A549 (cell line): ENCODE results near the gene SLC16A9. TPM values are rescaled to one million over a fixed set of nuclear protein-coding genes. Genes with fewer than 3 reads are reported as not detected.

Experiments used
- ATAC-seq, 2 experiments: fragments of 200-7000 bp in 1 of 2; fragments of >200 bp in 1 of 2; cut with Nextera tagmentation in 1 of 2; cut with Tn5 transposase in 1 of 2; 3 replicates each; pipeline versions ENCODE4 v1.8.0 to v1.9.1; 2018 to 2020; ENCODE audit warnings: mild to moderate bottlenecking in 1 of 2, moderate library complexity in 1 of 2
- CTCF ChIA-PET: fragments of 300-600 bp; sonication (Branson Sonifier 250); formaldehyde crosslinking; extraction: SDS; loops from one replicate; lab custom pipeline; 2021; ENCODE audit warnings: antibody characterized with exemption, inconsistent platforms; lab: Yijun Ruan, JAX
- POLR2A ChIA-PET: fragments of 350-600 bp; formaldehyde crosslinking; extraction: SDS; loops from one replicate; lab custom pipeline; 2021; ENCODE audit warnings: antibody characterized with exemption, inconsistent platforms; lab: Yijun Ruan, JAX
- DNase-seq, 2 experiments: peaks; one replicate each; pipeline versions ENCODE4 v3.0.0 to v3.0.0-alpha.2; 2011 to 2016; ENCODE audit warnings: low read depth in 1 of 2, low spot score in 1 of 2
- FAIRE-seq: peaks from 2 replicates; lab custom pipeline; 2011; peaks lifted over from hg19 to GRCh38; lab: Jason Lieb, UNC
- H3K27ac ChIP-seq, 2 experiments: fragments of >200 bp; sonication (Bioruptor Twin); formaldehyde crosslinking; 3 replicates each; pipeline ENCODE4 v1.5.1; 2016 to 2017
- H3K4me1 ChIP-seq: fragments of >200 bp; sonication (Bioruptor Twin); formaldehyde crosslinking; 3 replicates; pipeline ENCODE4 v1.6.1; 2016
- H3K4me2 ChIP-seq: fragments of >200 bp; sonication (Bioruptor Twin); formaldehyde crosslinking; 3 replicates; pipeline ENCODE4 v1.6.1; 2016
- H3K4me3 ChIP-seq: fragments of >200 bp; sonication (Bioruptor Twin); formaldehyde crosslinking; 3 replicates; pipeline ENCODE4 v1.5.1; 2016
- H3K9me3 ChIP-seq: fragments of >200 bp; sonication (Bioruptor Twin); formaldehyde crosslinking; 3 replicates; pipeline ENCODE4 v1.6.1; 2016
- CBX8 ChIP-seq: fragments of 200-600 bp; sonication (generic); IDR thresholded peaks from 2 replicates; pipeline ENCODE4 v1.6.1; 2016
- CHD4 ChIP-seq: fragments of 200-600 bp; sonication (generic); IDR thresholded peaks from 2 replicates; pipeline ENCODE4 v1.6.1; 2016; ENCODE audit warnings: antibody characterized with exemption, mild to moderate bottlenecking, borderline replicate concordance
- FOSB ChIP-seq: fragments of 250-450 bp; sonication (Bioruptor Pico); IDR thresholded peaks from 2 replicates; pipeline ENCODE4 v1.5.0; 2020; ENCODE audit warnings: mild to moderate bottlenecking, moderate library complexity
- FOXS1 ChIP-seq: fragments of 250-450 bp; sonication (Bioruptor Pico); IDR thresholded peaks from 2 replicates; pipeline ENCODE4 v1.5.0; 2020; ENCODE audit warnings: mild to moderate bottlenecking, moderate library complexity
- HDAC2 ChIP-seq: fragments of 200-600 bp; sonication (generic); IDR thresholded peaks from 2 replicates; pipeline ENCODE4 v1.6.1; 2016
- JUN ChIP-seq, 2 experiments: fragments of >200 bp; sonication (Bioruptor Twin); formaldehyde crosslinking; IDR thresholded peaks; 2 replicates in 1 of 2; 3 replicates in 1 of 2; pipeline ENCODE4 v1.6.1; 2016 to 2017
- JUNB ChIP-seq: fragments of >200 bp; sonication (Bioruptor Twin); formaldehyde crosslinking; IDR thresholded peaks from 2 replicates; pipeline ENCODE4 v1.6.1; 2016
- MAZ ChIP-seq: fragments of 150-350 bp; IDR thresholded peaks from 2 replicates; pipeline ENCODE4 v1.6.1; 2014; ENCODE audit warnings: antibody characterized with exemption, low read depth, low read length, borderline replicate concordance
- NPAS2 ChIP-seq: fragments of 250-450 bp; sonication (Bioruptor Pico); IDR thresholded peaks from 2 replicates; pipeline ENCODE4 v1.8.0; 2022; ENCODE audit warnings: mild to moderate bottlenecking, moderate library complexity, borderline replicate concordance
- NR3C1 ChIP-seq: fragments of >200 bp; sonication (Bioruptor Twin); formaldehyde crosslinking; IDR thresholded peaks from 3 replicates; pipeline ENCODE4 v1.6.1; 2017
- POLR2AphosphoS2 ChIP-seq: conservative IDR thresholded peaks from 2 replicates; pipeline ENCODE4 v1.6.1; 2012; ENCODE audit warnings: low read length, improper control_type of control experiment, inconsistent platforms
- RCOR1 ChIP-seq: fragments of 150-350 bp; IDR thresholded peaks from 2 replicates; pipeline ENCODE4 v1.6.1; 2014; ENCODE audit warnings: antibody characterized with exemption, low read length, low read depth
- RFX5 ChIP-seq: fragments of 450-650 bp; IDR thresholded peaks from 2 replicates; pipeline ENCODE4 v1.7.1; 2014; ENCODE audit warnings: antibody characterized with exemption, mild to moderate bottlenecking, moderate library complexity
- RNF2 ChIP-seq: fragments of 200-600 bp; sonication (generic); IDR thresholded peaks from 2 replicates; pipeline ENCODE4 v1.6.1; 2016; ENCODE audit warnings: low read depth, mild to moderate bottlenecking, antibody characterized with exemption, moderate library complexity, borderline replicate concordance
- SMC3 ChIP-seq: fragments of >200 bp; sonication (Bioruptor Twin); formaldehyde crosslinking; IDR thresholded peaks from 3 replicates; pipeline ENCODE4 v1.6.1; 2018; ENCODE audit warnings: inconsistent platforms
- ZC3H11A ChIP-seq: fragments of 450-650 bp; IDR thresholded peaks from 2 replicates; pipeline ENCODE4 v1.6.1; 2014; ENCODE audit warnings: antibody characterized with exemption, mild to moderate bottlenecking
- WGBS: methylation state at CpG from one replicate; pipeline ENCODE4 v1.1.6; 2017; ENCODE audit errors: missing lambda C conversion rate; 5-methylcytosine and 5-hydroxymethylcytosine counted together
- polyA plus RNA-seq, 4 experiments: library from polyadenylated mRNA; depleted of rRNA in 3 of 4; stranded (reverse); fragments of >200 nt; fragmentation: RNase III in 1 of 4; extraction: RNeasy Plus Mini Kit Qiagen cat#74134 plus additional on column Dnase treatment in 1 of 4; gene quantifications; 2 replicates in 3 of 4; 3 replicates in 1 of 4; pipeline ENCODE4 v1.2.3, GENCODE V29; 2011 to 2017
- TF ChIP-seq, protein P1 (sequence below): fragments of 250-450 bp; sonication (Bioruptor Pico); IDR thresholded peaks from 2 replicates; pipeline ENCODE4 v1.5.0; 2020; ENCODE audit warnings: low read depth, mild to moderate bottlenecking, moderate library complexity
- TF ChIP-seq, protein P2 (sequence below): fragments of 250-450 bp; sonication (Bioruptor Pico); IDR thresholded peaks from 2 replicates; pipeline ENCODE4 v1.5.0; 2021; ENCODE audit warnings: mild to moderate bottlenecking, moderate library complexity, borderline replicate concordance
- TF ChIP-seq, protein P3 (sequence below): fragments of >200 bp; sonication (Bioruptor Twin); formaldehyde crosslinking; IDR thresholded peaks from 3 replicates; pipeline ENCODE4 v1.6.1; 2016
- TF ChIP-seq, protein P4 (sequence below): fragments of >200 bp; sonication (Bioruptor Twin); formaldehyde crosslinking; IDR thresholded peaks from 2 replicates; pipeline ENCODE4 v1.6.1; 2016
- TF ChIP-seq, protein P5 (sequence below): fragments of 200-600 bp; sonication (generic); IDR thresholded peaks from 2 replicates; pipeline ENCODE4 v1.6.1; 2016; ENCODE audit warnings: antibody characterized with exemption, mild to moderate bottlenecking, moderate library complexity
- TF ChIP-seq, protein P6 (sequence below): fragments of 150-350 bp; IDR thresholded peaks from 2 replicates; pipeline ENCODE4 v1.6.1; 2014; ENCODE audit warnings: low read depth, mild to moderate bottlenecking, low read length

Gene SLC16A9
- polyA plus RNA-seq, 2 of the 4 experiments (the other 2 are of a cell fraction): 0.04 to 0.49 TPM

DNA sequence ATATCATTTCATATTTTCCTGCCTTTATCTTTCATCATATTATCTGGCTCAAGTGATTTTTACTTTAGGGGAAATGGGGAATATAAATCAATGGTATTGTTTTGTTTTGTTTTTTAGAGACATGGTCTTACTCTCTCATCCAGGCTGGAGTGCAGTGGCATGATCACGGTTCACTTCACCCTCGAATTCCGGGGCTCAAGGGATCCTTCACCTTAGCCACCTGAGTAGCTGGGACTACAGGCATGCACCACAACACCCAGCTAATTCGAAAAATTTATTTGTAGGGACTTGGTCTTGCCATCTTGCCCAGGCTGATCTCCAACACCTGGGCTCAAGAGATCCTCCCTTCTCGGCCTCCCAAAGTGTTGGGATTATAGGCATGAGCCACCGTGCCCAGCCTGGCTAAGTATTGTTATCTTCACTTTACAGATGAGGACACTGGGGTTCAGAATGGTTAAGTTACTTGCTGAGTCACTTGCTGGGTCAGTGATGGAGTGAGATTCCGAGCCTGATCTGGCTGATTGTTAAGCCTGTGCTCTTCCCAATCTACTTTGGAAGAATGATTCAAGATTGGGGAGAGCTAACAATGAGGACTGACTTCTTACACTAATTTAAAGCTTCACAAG is 3.7 kb upstream of the SLC16A9 start (continued):
- TF ChIP-seq, protein P1, sequence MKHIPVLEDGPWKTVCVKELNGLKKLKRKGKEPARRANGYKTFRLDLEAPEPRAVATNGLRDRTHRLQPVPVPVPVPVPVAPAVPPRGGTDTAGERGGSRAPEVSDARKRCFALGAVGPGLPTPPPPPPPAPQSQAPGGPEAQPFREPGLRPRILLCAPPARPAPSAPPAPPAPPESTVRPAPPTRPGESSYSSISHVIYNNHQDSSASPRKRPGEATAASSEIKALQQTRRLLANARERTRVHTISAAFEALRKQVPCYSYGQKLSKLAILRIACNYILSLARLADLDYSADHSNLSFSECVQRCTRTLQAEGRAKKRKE: no peak
- TF ChIP-seq NPAS2 (no peak), SMC3 (no peak), JUN (IDR thresholded peaks at IDR 0.05) (no peak), FOSB (no peak)
- TF ChIP-seq, protein P2, sequence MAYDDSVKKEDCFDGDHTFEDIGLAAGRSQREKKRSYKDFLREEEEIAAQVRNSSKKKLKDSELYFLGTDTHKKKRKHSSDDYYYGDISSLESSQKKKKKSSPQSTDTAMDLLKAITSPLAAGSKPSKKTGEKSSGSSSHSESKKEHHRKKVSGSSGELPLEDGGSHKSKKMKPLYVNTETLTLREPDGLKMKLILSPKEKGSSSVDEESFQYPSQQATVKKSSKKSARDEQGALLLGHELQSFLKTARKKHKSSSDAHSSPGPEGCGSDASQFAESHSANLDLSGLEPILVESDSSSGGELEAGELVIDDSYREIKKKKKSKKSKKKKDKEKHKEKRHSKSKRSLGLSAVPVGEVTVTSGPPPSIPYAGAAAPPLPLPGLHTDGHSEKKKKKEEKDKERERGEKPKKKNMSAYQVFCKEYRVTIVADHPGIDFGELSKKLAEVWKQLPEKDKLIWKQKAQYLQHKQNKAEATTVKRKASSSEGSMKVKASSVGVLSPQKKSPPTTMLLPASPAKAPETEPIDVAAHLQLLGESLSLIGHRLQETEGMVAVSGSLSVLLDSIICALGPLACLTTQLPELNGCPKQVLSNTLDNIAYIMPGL (CRISPR knock-in tag): no peak
- TF ChIP-seq, protein P3, sequence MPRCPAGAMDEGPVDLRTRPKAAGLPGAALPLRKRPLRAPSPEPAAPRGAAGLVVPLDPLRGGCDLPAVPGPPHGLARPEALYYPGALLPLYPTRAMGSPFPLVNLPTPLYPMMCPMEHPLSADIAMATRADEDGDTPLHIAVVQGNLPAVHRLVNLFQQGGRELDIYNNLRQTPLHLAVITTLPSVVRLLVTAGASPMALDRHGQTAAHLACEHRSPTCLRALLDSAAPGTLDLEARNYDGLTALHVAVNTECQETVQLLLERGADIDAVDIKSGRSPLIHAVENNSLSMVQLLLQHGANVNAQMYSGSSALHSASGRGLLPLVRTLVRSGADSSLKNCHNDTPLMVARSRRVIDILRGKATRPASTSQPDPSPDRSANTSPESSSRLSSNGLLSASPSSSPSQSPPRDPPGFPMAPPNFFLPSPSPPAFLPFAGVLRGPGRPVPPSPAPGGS: no peak
- TF ChIP-seq, protein P4, sequence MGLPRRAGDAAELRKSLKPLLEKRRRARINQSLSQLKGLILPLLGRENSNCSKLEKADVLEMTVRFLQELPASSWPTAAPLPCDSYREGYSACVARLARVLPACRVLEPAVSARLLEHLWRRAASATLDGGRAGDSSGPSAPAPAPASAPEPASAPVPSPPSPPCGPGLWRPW: no peak

DNA sequence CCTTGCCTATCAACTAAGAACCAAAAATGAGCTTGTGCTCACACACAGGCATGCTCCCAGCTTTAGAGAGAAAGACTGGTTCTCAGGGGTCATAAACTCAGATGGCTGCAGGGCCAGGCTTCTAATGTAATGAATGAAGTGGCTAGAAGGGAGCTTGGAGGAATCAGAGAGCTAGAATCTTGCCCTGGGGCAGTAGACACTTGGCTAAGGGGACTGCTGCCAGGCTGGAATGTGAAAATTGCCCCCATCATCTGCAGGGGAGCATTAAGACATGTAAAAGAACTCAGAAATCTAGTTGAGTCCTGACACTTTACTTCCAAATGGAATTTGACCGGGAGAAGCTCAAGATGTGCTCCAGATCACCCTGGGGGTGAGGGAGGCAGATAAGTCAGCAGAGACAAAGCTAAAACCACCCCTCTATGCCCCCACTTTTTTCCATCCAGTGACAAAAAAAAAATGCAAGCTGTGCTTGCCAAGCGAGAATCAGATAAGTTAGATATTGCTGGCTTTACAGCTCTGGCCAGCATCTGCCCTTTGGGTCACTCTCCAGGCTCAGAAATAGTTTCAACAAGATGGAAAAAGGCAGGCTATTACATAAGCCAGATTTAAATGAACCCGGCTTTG is 2.3 kb upstream of the SLC16A9 start:
- 49% methylated on average over 3 of the region's 3 CpGs for WGBS
- ChIA-PET POLR2A (no interaction called here), CTCF (interaction anchor here (0.9 to 1.9 kb wide), 2 partner anchors 86 to 119 kb away, joined by 3 to 5 read pairs; no protein-coding TSS in a partner anchor)
- Histone ChIP-seq H3K4me3 (no peak overlapping the region), H3K27ac (no peak overlapping the region), H3K4me2 (no peak overlapping the region), H3K4me1 (peaks cover 7% of the 10 kb centered on the region; the same call in 2 of the 3 replicates), H3K9me3 (no peaks in the 10 kb centered on the region)
- TF ChIP-seq FOXS1 (CRISPR knock-in tag): no peak
- no peak for TF ChIP-seq POLR2AphosphoS2
- TF ChIP-seq, protein P5, sequence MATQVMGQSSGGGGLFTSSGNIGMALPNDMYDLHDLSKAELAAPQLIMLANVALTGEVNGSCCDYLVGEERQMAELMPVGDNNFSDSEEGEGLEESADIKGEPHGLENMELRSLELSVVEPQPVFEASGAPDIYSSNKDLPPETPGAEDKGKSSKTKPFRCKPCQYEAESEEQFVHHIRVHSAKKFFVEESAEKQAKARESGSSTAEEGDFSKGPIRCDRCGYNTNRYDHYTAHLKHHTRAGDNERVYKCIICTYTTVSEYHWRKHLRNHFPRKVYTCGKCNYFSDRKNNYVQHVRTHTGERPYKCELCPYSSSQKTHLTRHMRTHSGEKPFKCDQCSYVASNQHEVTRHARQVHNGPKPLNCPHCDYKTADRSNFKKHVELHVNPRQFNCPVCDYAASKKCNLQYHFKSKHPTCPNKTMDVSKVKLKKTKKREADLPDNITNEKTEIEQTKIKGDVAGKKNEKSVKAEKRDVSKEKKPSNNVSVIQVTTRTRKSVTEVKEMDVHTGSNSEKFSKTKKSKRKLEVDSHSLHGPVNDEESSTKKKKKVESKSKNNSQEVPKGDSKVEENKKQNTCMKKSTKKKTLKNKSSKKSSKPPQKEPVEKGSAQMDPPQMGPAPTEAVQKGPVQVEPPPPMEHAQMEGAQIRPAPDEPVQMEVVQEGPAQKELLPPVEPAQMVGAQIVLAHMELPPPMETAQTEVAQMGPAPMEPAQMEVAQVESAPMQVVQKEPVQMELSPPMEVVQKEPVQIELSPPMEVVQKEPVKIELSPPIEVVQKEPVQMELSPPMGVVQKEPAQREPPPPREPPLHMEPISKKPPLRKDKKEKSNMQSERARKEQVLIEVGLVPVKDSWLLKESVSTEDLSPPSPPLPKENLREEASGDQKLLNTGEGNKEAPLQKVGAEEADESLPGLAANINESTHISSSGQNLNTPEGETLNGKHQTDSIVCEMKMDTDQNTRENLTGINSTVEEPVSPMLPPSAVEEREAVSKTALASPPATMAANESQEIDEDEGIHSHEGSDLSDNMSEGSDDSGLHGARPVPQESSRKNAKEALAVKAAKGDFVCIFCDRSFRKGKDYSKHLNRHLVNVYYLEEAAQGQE: no peak
- no peak for TF ChIP-seq RCOR1
- no peak for TF ChIP-seq FOSB
- no peak for TF ChIP-seq NR3C1
- no peak for TF ChIP-seq CBX8
- TF ChIP-seq CHD4: no peak
- TF ChIP-seq RNF2: no peak
- no peak for TF ChIP-seq JUNB
- TF ChIP-seq SMC3: no peak
- TF ChIP-seq ZC3H11A: no peak
- no peak for TF ChIP-seq RFX5
- no peak for TF ChIP-seq MAZ
- no peak for TF ChIP-seq HDAC2
- TF ChIP-seq, protein P6, sequence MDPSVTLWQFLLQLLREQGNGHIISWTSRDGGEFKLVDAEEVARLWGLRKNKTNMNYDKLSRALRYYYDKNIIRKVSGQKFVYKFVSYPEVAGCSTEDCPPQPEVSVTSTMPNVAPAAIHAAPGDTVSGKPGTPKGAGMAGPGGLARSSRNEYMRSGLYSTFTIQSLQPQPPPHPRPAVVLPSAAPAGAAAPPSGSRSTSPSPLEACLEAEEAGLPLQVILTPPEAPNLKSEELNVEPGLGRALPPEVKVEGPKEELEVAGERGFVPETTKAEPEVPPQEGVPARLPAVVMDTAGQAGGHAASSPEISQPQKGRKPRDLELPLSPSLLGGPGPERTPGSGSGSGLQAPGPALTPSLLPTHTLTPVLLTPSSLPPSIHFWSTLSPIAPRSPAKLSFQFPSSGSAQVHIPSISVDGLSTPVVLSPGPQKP: no peak
- DNase-seq (no peak), ATAC-seq (no peak), FAIRE-seq (no peak)
